HepG2 (cell line): Measurements from ENCODE around the gene INHA. TPM values are rescaled to one million over a fixed set of nuclear protein-coding genes. Genes with fewer than 3 reads are reported as not detected.

ENCODE experiments used
- AGO2 ChIP-seq: fragments of 200-400 bp; formaldehyde crosslinking; optimal IDR thresholded peaks from 2 replicates; pipeline ENCODE3; 2017; ENCODE audit warnings: mild to moderate bottlenecking, low read depth, low read length, moderate library complexity
- ARHGAP35 ChIP-seq: sonication (generic); formaldehyde crosslinking; IDR thresholded peaks from 2 replicates; pipeline ENCODE4 v1.9.0; 2022; ENCODE audit warnings: mild to moderate bottlenecking, inconsistent platforms, moderate library complexity, missing genetic modification reagents, borderline replicate concordance
- ARID2 ChIP-seq: sonication (generic); formaldehyde crosslinking; IDR thresholded peaks from 2 replicates; pipeline ENCODE4 v1.8.1; 2022; ENCODE audit warnings: mild to moderate bottlenecking, missing genetic modification reagents, borderline replicate concordance
- ASH2L ChIP-seq: fragments of 300-600, 200-600 bp; sonication (generic); IDR thresholded peaks from 2 replicates; pipeline ENCODE4 v1.7.0; 2017; ENCODE audit warnings: low read depth, mild to moderate bottlenecking, moderate library complexity, mixed read lengths, low read length; ENCODE audit not compliant: insufficient read length
- CBX1 ChIP-seq: IDR thresholded peaks from one replicate; pipeline ENCODE4 v1.6.1; 2016; ENCODE audit warnings: antibody characterized with exemption, low read depth
- HDAC1 ChIP-seq: sonication (generic); formaldehyde crosslinking; IDR thresholded peaks from 2 replicates; pipeline ENCODE4 v1.5.1; 2020; ENCODE audit warnings: mild to moderate bottlenecking, missing genetic modification reagents
- HES4 ChIP-seq: sonication (generic); formaldehyde crosslinking; IDR thresholded peaks from 2 replicates; pipeline ENCODE4 v1.9.0; 2021; ENCODE audit warnings: mild to moderate bottlenecking, missing genetic modification reagents, borderline replicate concordance
- MAX ChIP-seq: IDR thresholded peaks from 2 replicates; pipeline ENCODE4 v1.6.1; 2012; ENCODE audit warnings: inconsistent platforms
- MXD3 ChIP-seq: IDR thresholded peaks from 2 replicates; pipeline ENCODE4 v1.6.1; 2016; ENCODE audit warnings: mild to moderate bottlenecking, missing biosample characterization, missing genetic modification reagents
- NR0B2 ChIP-seq: sonication (generic); formaldehyde crosslinking; IDR thresholded peaks from 2 replicates; pipeline ENCODE4 v1.4.0; 2020; ENCODE audit warnings: mild to moderate bottlenecking, missing genetic modification reagents
- PATZ1 ChIP-seq: sonication (generic); formaldehyde crosslinking; IDR thresholded peaks from 2 replicates; pipeline ENCODE4 v1.4.0; 2020; ENCODE audit warnings: missing genetic modification reagents
- RORA ChIP-seq: sonication (generic); formaldehyde crosslinking; IDR thresholded peaks from 2 replicates; pipeline ENCODE4 v1.5.0; 2020; ENCODE audit warnings: mild to moderate bottlenecking, missing genetic modification reagents, moderate library complexity
- RXRB ChIP-seq: IDR thresholded peaks from 2 replicates; pipeline ENCODE4 v1.6.1; 2016; ENCODE audit warnings: borderline replicate concordance, missing genetic modification reagents, missing compliant biosample characterization
- SCMH1 ChIP-seq: sonication (generic); formaldehyde crosslinking; IDR thresholded peaks from 2 replicates; pipeline ENCODE4 v1.9.0; 2021; ENCODE audit warnings: missing genetic modification reagents, mild to moderate bottlenecking, borderline replicate concordance
- SIX4 ChIP-seq: sonication (generic); formaldehyde crosslinking; IDR thresholded peaks from 2 replicates; pipeline ENCODE4 v1.4.0; 2020; ENCODE audit warnings: missing genetic modification reagents
- SOX5 ChIP-seq: IDR thresholded peaks from 2 replicates; pipeline ENCODE4 v1.6.1; 2016; ENCODE audit warnings: borderline replicate concordance
- SRSF1 ChIP-seq: fragments of 200-400 bp; formaldehyde crosslinking; optimal IDR thresholded peaks from 2 replicates; pipeline ENCODE3; 2017; ENCODE audit warnings: mild to moderate bottlenecking, low read depth, low read length, moderate library complexity
- ZBTB21 ChIP-seq: sonication (generic); formaldehyde crosslinking; IDR thresholded peaks from 2 replicates; pipeline ENCODE4 v1.4.0; 2020; ENCODE audit warnings: missing genetic modification reagents
- ZFP62 ChIP-seq: sonication (generic); formaldehyde crosslinking; IDR thresholded peaks from 2 replicates; pipeline ENCODE4 v1.4.0; 2020; ENCODE audit warnings: missing genetic modification reagents
- ZFX ChIP-seq: sonication (generic); formaldehyde crosslinking; IDR thresholded peaks from 2 replicates; pipeline ENCODE4 v1.4.0; 2020; ENCODE audit warnings: mild to moderate bottlenecking, low read depth, missing genetic modification reagents, moderate library complexity
- ZMYM4 ChIP-seq: sonication (generic); formaldehyde crosslinking; IDR thresholded peaks from 2 replicates; pipeline ENCODE4 v1.8.1; 2023; ENCODE audit warnings: mild to moderate bottlenecking, missing genetic modification reagents
- ZNF383 ChIP-seq: sonication (generic); formaldehyde crosslinking; IDR thresholded peaks from 2 replicates; pipeline ENCODE4 v1.4.0; 2020; ENCODE audit warnings: missing genetic modification reagents, mild to moderate bottlenecking, borderline replicate concordance
- ZNF512B ChIP-seq: sonication (generic); formaldehyde crosslinking; IDR thresholded peaks from 2 replicates; pipeline ENCODE4 v1.5.1; 2020; ENCODE audit warnings: missing genetic modification reagents, mild to moderate bottlenecking, borderline replicate concordance
- ZNF605 ChIP-seq: sonication (generic); formaldehyde crosslinking; IDR thresholded peaks from 2 replicates; pipeline ENCODE4 v1.8.0; 2022; ENCODE audit warnings: mild to moderate bottlenecking, missing genetic modification reagents
- ZNF709 ChIP-seq: sonication (generic); formaldehyde crosslinking; IDR thresholded peaks from 2 replicates; pipeline ENCODE4 v1.5.0; 2020; ENCODE audit warnings: mild to moderate bottlenecking, missing genetic modification reagents
- ZNF788 ChIP-seq: sonication (generic); formaldehyde crosslinking; IDR thresholded peaks from 2 replicates; pipeline ENCODE4 v1.5.0; 2020; ENCODE audit warnings: mild to moderate bottlenecking, missing genetic modification reagents, borderline replicate concordance
- polyA plus RNA-seq, 8 experiments: library from polyadenylated mRNA; depleted of rRNA in 3 of 8; stranded (reverse) in 7 of 8; unstranded in 1 of 8; fragments of >200 nt; fragmentation: Illumina TruSeq in 4 of 8; extraction: Trizol in 4 of 8; gene quantifications; 2 replicates each; pipeline versions ENCODE4 v1.2.1 to v1.2.3, GENCODE V29; 2011 to 2016; ENCODE audit warnings: low read depth in 4 of 8, missing spikeins in 1 of 8, mixed read lengths in 1 of 8; ENCODE audit not compliant: insufficient read depth in 1 of 8
- total RNA-seq, 5 experiments: library from RNA; depleted of rRNA; stranded (reverse); fragments of >200 nt; fragmentation: Illumina TruSeq; extraction: Trizol; gene quantifications; 2 replicates each; pipeline ENCODE4 v1.2.3, GENCODE V29; 2016; ENCODE audit warnings: low read depth in 1 of 5

INHA gene
- total and polyA plus RNA-seq, 2 of the 13 experiments (the other 11 are each of a cell fraction or from before 2014, with no cell fraction given): 4.1 to 15.2 TPM

- TF ChIP-seq ASH2L (no peak), ARID2 (CRISPR knock-in tag) (no peak), ZNF605 (CRISPR knock-in tag) (peak; percentile 70), ZFX (peak; percentile 55; the same call in 1 of the 2 replicates), NR0B2 (CRISPR knock-in tag) (no peak), MXD3 (CRISPR knock-in tag) (peak; percentile 41; the same call in 1 of the 2 replicates), RXRB (CRISPR knock-in tag) (no peak), ARHGAP35 (CRISPR knock-in tag) (0 out of 2 replicates have a peak, but pooled peaks have one; percentile 62), CBX1 (no peak), PATZ1 (CRISPR knock-in tag) (no peak), SIX4 (CRISPR knock-in tag) (no peak), AGO2 (peak; percentile 99), SCMH1 (CRISPR knock-in tag) (no peak), ZNF383 (CRISPR knock-in tag) (no peak), SOX5 (CRISPR knock-in tag) (no peak), ZNF512B (no peak), ZFP62 (no peak), ZBTB21 (CRISPR knock-in tag) (no peak), HDAC1 (no peak), ZMYM4 (CRISPR knock-in tag) (no peak), SRSF1 (peak; percentile 19), ZNF709 (CRISPR knock-in tag) (no peak), MAX (peak; percentile 10; the same call in 1 of the 2 replicates), HES4 (CRISPR knock-in tag) (0 out of 2 replicates have a peak, but pooled peaks have one; percentile 35), RORA (CRISPR knock-in tag) (no peak), ZNF788 (CRISPR knock-in tag) (peak; percentile 45; the same call in 1 of the 2 replicates)
Observed at GRCh38 chr2:219567791-219568361, 4.2 kb upstream of the INHA start (continued).
